GM23248 (cell line): Measurements from ENCODE around the gene TAF6L.

Experiments
- EZH2 ChIP-seq: fragments of 200-600 bp; sonication (generic); IDR thresholded peaks from 2 replicates; pipeline ENCODE4 v1.6.1; 2018; ENCODE audit warnings: antibody characterized with exemption, mild to moderate bottlenecking; ENCODE audit not compliant: insufficient read depth, poor library complexity, severe bottlenecking
- EZH2phosphoT487 ChIP-seq: fragments of 200-600 bp; sonication (generic); IDR thresholded peaks from 2 replicates; pipeline ENCODE4 v1.6.1; 2018; ENCODE audit warnings: antibody characterized with exemption, moderate library complexity, mild to moderate bottlenecking, low read depth; ENCODE audit not compliant: insufficient read depth

- TF ChIP-seq EZH2 (no peak), EZH2phosphoT487 (no peak)
Observed at GRCh38 chr11:62805076-62805892, 34.1 kb downstream of the TAF6L start, which contains the start of gene NXF1.
